Mesenteric fat pad (tissue), 1 donor: ENCODE data around the gene ACTL7A. TPM values are rescaled to one million over a fixed set of nuclear protein-coding genes. Genes with fewer than 3 reads are reported as not detected.

Experiments used
- total RNA-seq: library from RNA; stranded (reverse); fragmentation: NEBNext Ultra II Directional; extraction: Animal tissue kit (Norgen Biotek cat#: 25700); gene quantifications from one replicate; pipeline ENCODE4 v1.2.1, GENCODE V29; 2021
- donor health status: DM: yes; HTN: yes; CAD: no.

Gene ACTL7A
- total RNA-seq, 1 donor from 2014 or later, result not detected

Other genes with a start within 250 kb of the ACTL7A start
- gene ACTL7B, start 6.3 kb upstream of the ACTL7A start, total RNA-seq, result not detected
- 14.5 TPM for gene ELP1, start 71.9 kb downstream of the ACTL7A start, total RNA-seq
- 10.4 TPM for gene ABITRAM, start 72.1 kb downstream of the ACTL7A start, total RNA-seq
- 53.1 TPM for gene CTNNAL1, start 151.2 kb downstream of the ACTL7A start, total RNA-seq